Pancreas (tissue), 10 donors: ENCODE results near the gene INSC. TPM values are rescaled to one million over a fixed set of nuclear protein-coding genes. Genes with fewer than 3 reads are reported as not detected.

Experiments used
- ATAC-seq, 4 donors: fragments of 200-7000 bp; cut with Tn5 transposase; one replicate each; pipeline versions ENCODE4 v1.8.0 to v1.9.1; 2020; ENCODE audit warnings: mild to moderate bottlenecking in 4 of 4, moderate library complexity in 4 of 4
- DNase-seq, 6 donors: peaks; one replicate each; pipeline ENCODE4 v3.0.0-alpha.2; 2020
- FAIRE-seq: peaks from 2 replicates; lab custom pipeline; 2012; peaks lifted over from hg19 to GRCh38; lab: Jason Lieb, UNC
- H3K27ac ChIP-seq, 4 donors: fragments of 200-600 bp; sonication (generic); 1 replicate in 3 of 4; 2 replicates in 1 of 4; pipeline versions ENCODE4 v1.5.0 to v1.8.0; 2020
- H3K27me3 ChIP-seq, 4 donors: fragments of 200-600 bp; one replicate each; pipeline ENCODE4 v1.8.0; 2021
- H3K36me3 ChIP-seq, 3 donors: fragments of 200-600 bp; sonication (generic) in 1 of 3; one replicate each; pipeline versions ENCODE4 v1.5.0 to v1.8.0; 2020 to 2021
- H3K4me1 ChIP-seq, 3 donors: fragments of 200-600 bp; one replicate each; pipeline ENCODE4 v1.8.0; 2021
- H3K4me3 ChIP-seq, 4 donors: fragments of 200-600 bp; sonication (generic) in 2 of 4; one replicate each; pipeline versions ENCODE4 v1.5.0 to v1.8.0; 2020 to 2021
- H3K9me3 ChIP-seq, 4 donors: fragments of 200-600 bp; one replicate each; pipeline ENCODE4 v1.8.0; 2021
- CTCF ChIP-seq, 4 donors: fragments of 200-600 bp; sonication (generic) in 3 of 4; IDR thresholded peaks; one replicate each; pipeline versions ENCODE4 v1.5.0 to v1.8.0; 2021; ENCODE audit warnings: antibody characterized with exemption in 4 of 4
- WGBS, 2 donors: extraction: QIAGEN DNeasy Blood & Tissue Kit; methylation state at CpG; one replicate each; pipeline ENCODE4 v1.1.7; 2013; 5-methylcytosine and 5-hydroxymethylcytosine counted together
- intact Hi-C, 3 donors: fragments of 100-400 bp; cut with DNase I; formaldehyde crosslinking; loops; one replicate each; pipeline versions ENCODE4 v1.11.1 to v1.14.2; 2022
- polyA plus RNA-seq, 2 donors: library from polyadenylated mRNA; stranded (reverse); fragments of 200-250 nt; gene quantifications; one replicate each; pipeline ENCODE4 v1.2.3, GENCODE V29; 2013
- total RNA-seq, 6 donors: library from RNA; stranded (reverse); fragmentation: NEBNext Ultra II Directional in 4 of 6; extraction: Animal tissue kit (Norgen Biotek cat#: 25700) in 4 of 6; gene quantifications; one replicate each; pipeline versions ENCODE4 v1.2.1 to v1.2.4, GENCODE V29; 2021 to 2023
- donor health status: healthy with polysubstance abuse.
- donor health status: DM: no; HTN: no; CAD: no; lungs with moderate emphysema.
- donor health status: DM: no; HTN: no; CAD: no.
- donor health status: control.
- donor health status: control.
- donor health status: Bipolar disorder and iron deficiency.
- donor health status: DM: yes; HTN: yes; CAD: no.
- donor health status: DM: no; HTN: no; CAD: no.
- donor health status: DM: no; HTN: no; CAD: no.
- donor health status: DM: yes; HTN: yes; CAD: no.

Gene INSC
- total and polyA plus RNA-seq, 8 donors, result 0.50 to 1.6 (median 0.57) TPM

DNA sequence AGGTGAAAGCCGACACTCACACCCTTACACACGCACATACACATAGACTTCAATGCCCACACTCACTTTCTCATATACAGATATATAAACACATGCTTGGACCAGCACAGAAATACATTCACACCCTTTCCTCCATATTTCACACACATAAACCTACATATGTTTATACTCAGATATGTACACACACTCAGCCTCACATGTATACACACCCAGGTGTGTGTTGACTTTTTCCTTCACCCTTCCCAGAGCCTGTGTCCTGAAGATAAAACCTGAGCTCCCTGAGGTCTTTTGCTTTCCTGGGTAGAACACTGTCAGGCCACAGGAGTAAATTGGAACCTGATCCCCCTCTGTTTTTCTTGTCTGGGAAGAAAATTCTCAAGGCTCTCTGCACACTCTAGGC is 62.8 kb downstream of the INSC start:
- H3K27ac ChIP-seq, result no peak overlapping the region

GRCh38 chr11:15178214-15178613 is 63.5 kb downstream of the INSC start:
- DNase-seq (peak in 1 of 6 donors; percentile 15), ATAC-seq (no peak), FAIRE-seq (no peak)
- Histone ChIP-seq H3K4me3 (no peak overlapping the region), H3K36me3 (no peaks in the 10 kb centered on the region), H3K27ac (no peak overlapping the region), H3K4me1 (no peaks in the 10 kb centered on the region), H3K27me3 (no peaks in the 10 kb centered on the region), H3K9me3 (no peaks in the 10 kb centered on the region)
- intact Hi-C loops, result no loop called here
- 91 to 96% methylated on average over 3 of the region's 3 CpGs for WGBS, 2 donors
- TF ChIP-seq CTCF (IDR thresholded peaks at IDR 0.05), result no peak

More for the DNA sequence above, 62.8 kb downstream of the INSC start:
- no peaks in the 10 kb centered on the region for H3K36me3 ChIP-seq
- DNase-seq, result no peak
- intact Hi-C loops, result no loop called here
- no peaks in the 10 kb centered on the region for H3K4me1 ChIP-seq
- no peaks in the 10 kb centered on the region for H3K27me3 ChIP-seq
- H3K9me3 ChIP-seq, result no peaks in the 10 kb centered on the region
- TF ChIP-seq CTCF (IDR thresholded peaks at IDR 0.05), result no peak
- ATAC-seq, result no peak
- no peak for FAIRE-seq
- WGBS, 2 donors, result 94 to 98% methylated on average over 2 of the region's 2 CpGs
- no peak overlapping the region for H3K4me3 ChIP-seq

- intact Hi-C loops, result no loop called here
- ATAC-seq, result no peak
These were observed 64.4 kb downstream of the INSC start for GRCh38 chr11:15179167-15179566.

DNA sequence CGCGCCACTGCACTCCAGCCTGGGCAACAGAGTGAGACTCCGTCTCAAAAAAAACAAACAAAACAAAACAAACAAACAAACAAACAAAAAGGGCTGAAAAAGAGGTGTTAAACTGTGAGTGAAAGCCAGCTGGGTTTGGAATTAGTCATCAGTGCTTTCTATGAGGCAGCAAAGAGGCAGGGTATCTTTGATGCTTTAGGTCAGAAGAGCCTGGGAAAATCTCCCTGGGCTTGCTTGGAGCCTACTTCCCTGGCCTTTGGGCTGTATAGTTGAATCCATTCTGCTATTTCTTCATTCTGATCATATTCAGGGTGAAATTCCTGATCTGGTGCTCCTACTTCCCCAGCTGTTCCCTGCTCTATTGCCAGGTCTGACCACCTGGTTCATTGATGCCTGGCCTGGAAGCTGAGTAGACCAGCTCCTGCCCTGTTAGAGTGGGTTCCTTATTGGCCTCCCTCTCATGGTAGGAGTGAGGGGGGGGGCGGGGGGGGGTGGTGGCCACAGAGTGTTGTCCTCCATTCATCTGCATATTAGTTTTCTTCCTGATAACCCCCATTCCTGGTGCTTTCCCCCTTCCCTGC is 65.6 kb downstream of the INSC start:
- Histone ChIP-seq H3K4me3 (no peak overlapping the region), H3K27ac (no peak overlapping the region), H3K36me3 (no peaks in the 10 kb centered on the region), H3K9me3 (no peaks in the 10 kb centered on the region), H3K27me3 (peaks cover 0 to 5% (median 0%) of the 10 kb centered on the region in 4 donors), H3K4me1 (no peaks in the 10 kb centered on the region)
- intact Hi-C loops, result no loop called here
- 68 to 76% methylated on average over 4 of the region's 4 CpGs for whole genome bisulfite sequencing, 2 donors
- ATAC-seq (no peak), FAIRE-seq (no peak), DNase-seq (no peak)
- no peak for TF ChIP-seq CTCF (IDR thresholded peaks at IDR 0.05)

More at GRCh38 chr11:15179167-15179566, 64.4 kb downstream of the INSC start:
- H3K36me3 ChIP-seq, result no peaks in the 10 kb centered on the region
- H3K27me3 ChIP-seq, result peaks cover 0 to 5% (median 0%) of the 10 kb centered on the region in 4 donors
- no peaks in the 10 kb centered on the region for H3K4me1 ChIP-seq
- WGBS, 2 donors, result 79 to 88% methylated on average over 2 of the region's 2 CpGs
- no peaks in the 10 kb centered on the region for H3K9me3 ChIP-seq
- H3K27ac ChIP-seq, result no peak overlapping the region
- TF ChIP-seq CTCF (IDR thresholded peaks at IDR 0.05), result no peak
- FAIRE-seq (no peak), DNase-seq (no peak)
- no peak overlapping the region for H3K4me3 ChIP-seq

GRCh38 chr11:15182372-15182771 is 67.6 kb downstream of the INSC start:
- Histone ChIP-seq H3K4me1 (no peaks in the 10 kb centered on the region), H3K27ac (no peak overlapping the region), H3K9me3 (no peaks in the 10 kb centered on the region), H3K27me3 (peaks cover 0 to 5% (median 0%) of the 10 kb centered on the region in 4 donors), H3K36me3 (no peaks in the 10 kb centered on the region), H3K4me3 (no peak overlapping the region)
- 85 to 94% methylated on average over 1 of the region's 1 CpG for WGBS, 2 donors
- DNase-seq, result no peak
- ATAC-seq, result no peak
- FAIRE-seq, result no peak
- intact Hi-C loops, result no loop called here
- no peak for TF ChIP-seq CTCF (IDR thresholded peaks at IDR 0.05)
